NCI-H187 (cell line): Measurements from ENCODE around the gene NR1I3.

Source experiments
- DNase-seq, 2 experiments: peaks; one replicate each; lab custom pipeline; 2025; lab: John Stamatoyannopoulos, UW

NR1I3 gene

DNA sequence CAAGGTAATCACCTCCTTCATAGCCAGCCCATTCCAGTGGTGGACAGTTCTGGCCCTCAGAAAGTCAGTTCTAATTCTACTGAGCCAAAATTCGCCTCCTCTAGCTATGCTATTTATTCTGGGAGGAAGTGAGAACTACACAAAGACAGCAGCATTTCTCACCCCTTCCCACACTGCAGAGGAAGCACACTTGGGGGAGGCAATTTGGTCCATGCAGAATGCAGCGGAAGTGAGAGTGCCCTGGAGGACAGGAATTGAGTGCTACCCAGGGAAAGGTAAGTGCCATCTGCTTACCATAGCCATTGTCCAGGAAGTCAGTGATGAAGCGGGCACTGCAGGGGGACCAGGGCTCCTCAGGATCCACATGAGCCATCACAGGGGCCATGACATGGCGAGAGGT is 42.8 kb downstream of the NR1I3 start:
- DNase-seq, result no peak

- DNase-seq, result no peak
Measured at GRCh38 chr1:161193561-161194235, 44.3 kb downstream of the NR1I3 start.

GRCh38 chr1:161192476-161193465 is 45.2 kb downstream of the NR1I3 start:
- DNase-seq, result peak; percentile 47 to 52

- DNase-seq, result no peak
Measured at GRCh38 chr1:161191971-161192370, 46.0 kb downstream of the NR1I3 start.

DNA sequence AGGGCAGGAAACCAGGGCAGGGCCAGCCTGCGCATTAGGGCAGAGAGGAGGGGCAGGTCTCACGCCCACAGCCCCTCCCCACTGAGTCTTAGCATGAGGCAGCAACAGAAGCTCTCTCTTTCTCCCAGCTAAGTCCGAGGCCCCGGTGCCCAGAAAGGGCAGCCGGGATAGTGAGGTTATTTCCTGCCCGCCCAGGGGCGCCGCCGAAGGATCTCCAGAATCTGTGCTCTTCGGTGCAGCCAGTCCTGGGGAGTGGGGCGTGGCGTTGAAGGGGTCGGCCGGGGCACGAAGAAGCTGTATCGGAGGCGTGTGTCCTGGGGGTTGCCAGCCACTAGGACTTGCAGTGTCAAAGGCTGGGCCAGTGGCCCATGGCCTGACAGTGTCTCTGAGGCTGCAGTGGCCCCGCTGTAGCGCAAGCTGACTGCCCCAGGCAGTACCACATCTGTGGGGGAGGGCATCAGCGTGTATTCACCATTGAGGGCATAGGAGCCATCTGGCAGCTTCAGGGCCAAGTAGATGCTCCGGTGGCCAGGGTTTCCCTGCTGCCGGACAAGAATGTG is 47.0 kb downstream of the NR1I3 start:
- no peak for DNase-seq

DNA sequence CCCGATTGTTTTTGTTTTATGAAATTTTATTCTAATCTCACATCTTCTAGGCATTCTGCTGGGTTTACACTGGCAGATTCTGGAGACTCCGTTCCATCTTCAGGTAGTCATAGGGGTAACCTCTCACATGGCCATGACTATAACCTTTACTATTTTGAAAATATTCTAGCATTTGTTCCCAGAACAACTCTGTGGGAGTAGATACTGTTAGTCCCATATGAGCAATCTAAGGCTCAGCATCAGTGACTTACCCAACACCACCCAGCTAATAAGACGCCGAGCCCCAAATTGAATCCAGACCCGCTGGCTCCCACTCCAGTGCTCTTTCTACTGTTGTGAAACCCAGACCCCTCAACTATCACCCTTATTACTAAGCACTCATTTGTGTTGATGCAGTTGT is 49.0 kb downstream of the NR1I3 start:
- DNase-seq, result no peak

DNA sequence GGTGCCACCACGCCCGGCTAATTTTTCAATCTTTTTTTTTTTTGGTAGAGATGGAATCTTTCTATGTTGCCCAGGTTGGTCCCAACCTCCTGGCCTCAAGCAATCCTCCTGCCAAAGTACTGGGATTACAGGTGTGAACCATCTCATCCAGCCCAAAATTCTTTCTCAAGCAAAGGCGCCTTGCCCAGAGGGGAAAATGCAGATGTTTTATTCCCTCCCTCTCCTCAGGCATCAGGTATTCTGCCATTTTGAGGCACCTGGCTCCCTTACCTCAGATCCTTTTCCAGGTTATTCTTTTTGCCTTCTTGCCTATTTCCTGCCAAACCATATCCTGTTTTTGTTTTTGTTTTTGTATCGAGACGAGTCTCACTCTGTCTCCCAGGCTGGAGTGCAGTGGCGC is 49.6 kb downstream of the NR1I3 start:
- no peak for DNase-seq

DNA sequence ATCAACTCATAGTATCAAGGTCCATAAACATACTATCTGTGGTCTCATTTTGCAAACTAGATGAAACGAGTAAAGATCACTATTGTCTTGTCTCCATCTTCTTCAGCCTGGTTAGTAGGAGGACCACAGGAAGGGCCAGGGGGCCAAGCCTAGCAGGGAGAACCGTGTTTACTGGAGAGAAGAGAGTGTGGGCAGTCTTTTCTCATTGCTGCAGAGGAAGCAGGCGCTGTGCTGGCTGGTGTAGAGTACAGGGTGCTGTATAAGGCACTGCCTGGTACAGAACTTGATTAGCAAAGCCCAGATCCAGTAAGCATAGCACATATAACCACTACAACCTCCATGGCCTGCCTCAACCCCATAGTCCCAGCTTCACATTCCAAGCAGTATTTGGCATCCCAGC is 50.7 kb downstream of the NR1I3 start:
- DNase-seq, result no peak

DNA sequence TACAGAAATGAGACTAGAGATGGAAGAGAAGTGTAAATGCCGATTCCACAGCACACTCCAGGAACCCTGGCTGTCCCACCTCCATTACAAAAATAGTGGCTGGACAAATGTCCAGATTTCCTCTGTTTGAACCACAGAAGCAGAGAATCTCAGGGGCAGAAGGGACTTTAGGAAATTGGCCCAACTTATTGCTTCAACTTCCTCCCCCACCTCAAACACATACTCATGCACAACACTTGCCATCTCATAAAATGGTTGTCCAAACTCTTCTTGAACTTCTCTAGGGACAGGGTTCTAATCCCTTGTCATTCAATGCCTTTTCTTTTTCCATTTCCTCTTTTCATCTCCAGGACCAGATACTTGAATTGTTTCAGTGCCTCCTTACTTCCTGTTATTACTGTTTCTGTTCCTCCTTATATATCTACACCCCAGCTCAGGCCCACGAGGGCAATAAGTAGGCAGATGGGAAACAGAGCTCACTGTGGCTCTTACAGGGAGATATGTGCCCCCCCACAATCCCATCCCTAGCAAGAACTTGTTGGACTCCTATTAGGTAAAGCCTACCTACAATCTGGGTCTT is 52.2 kb downstream of the NR1I3 start:
- no peak for DNase-seq

DNA sequence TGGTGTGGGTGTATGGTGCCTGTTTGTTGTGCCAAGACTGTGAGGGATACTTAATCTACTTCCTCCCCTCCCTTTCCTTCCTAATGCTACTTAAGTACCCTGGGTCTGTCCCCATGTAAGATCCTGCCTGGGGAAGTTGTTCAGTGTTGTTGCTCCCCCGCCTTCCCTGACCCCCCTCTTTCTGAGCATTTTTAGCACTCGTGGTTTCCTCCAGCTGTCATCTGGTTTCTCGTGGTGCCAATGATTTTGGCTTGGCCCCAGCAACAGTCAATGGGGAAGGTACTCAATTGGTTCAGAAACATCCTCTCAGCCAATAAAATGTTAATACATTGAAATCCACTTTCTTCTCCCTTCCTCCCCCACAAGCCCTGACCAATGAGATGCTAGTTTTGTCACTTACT is 52.7 kb downstream of the NR1I3 start:
- no peak for DNase-seq

DNA sequence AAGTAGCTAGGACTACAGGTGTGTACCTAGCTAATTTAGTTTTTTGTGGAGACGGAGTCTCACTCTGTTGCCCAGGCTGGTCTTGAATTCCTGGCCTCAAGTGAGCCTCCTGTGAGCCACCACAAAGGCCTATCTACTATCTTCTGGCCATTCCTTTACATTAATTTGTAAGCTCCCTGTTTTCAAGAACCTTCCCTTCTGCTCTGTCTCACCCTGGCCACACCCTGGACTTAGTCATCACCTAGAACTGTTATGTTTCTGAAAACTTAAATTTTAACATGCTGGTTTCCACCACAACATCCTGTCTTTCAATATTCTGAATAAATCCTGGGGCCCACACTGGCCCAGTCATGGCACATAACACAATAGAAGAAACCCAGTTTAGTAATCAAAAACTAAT is 55.8 kb downstream of the NR1I3 start:
- DNase-seq, result no peak

- no peak for DNase-seq
Measured at GRCh38 chr1:161180639-161181038, 57.4 kb downstream of the NR1I3 start.

GRCh38 chr1:161179698-161180097 is 58.3 kb downstream of the NR1I3 start:
- DNase-seq, result no peak
